IPS DF 4.7 (cell line): ENCODE measurements around the gene CLDND2.

Source experiments
- DNase-seq: peaks from one replicate; pipeline ENCODE4 v3.0.0-alpha.2; 2013; ENCODE audit warnings: low spot score; ENCODE audit errors: extremely low read depth

CLDND2 gene

DNA sequence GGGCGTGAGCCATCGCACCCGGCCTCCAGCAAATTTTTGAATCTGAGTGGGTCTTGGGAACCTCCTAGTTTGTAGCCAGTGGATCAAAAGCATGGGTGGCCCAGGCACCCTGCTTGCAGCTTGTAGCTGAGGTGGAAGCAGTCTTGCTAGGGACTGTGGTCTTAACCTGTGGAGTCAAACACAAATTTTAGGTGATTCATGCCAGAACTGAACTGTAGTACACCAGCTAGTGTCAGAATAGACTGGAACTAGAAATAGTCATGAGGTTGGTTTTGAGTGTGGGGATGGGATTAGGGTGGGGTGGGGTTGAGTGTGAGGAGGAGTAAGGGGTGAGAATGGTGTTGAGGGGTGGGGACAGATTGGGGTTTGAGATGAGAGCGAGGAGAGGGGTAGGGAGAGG, 13.2 kb upstream of the CLDND2 start:
- DNase-seq = no peak

DNA sequence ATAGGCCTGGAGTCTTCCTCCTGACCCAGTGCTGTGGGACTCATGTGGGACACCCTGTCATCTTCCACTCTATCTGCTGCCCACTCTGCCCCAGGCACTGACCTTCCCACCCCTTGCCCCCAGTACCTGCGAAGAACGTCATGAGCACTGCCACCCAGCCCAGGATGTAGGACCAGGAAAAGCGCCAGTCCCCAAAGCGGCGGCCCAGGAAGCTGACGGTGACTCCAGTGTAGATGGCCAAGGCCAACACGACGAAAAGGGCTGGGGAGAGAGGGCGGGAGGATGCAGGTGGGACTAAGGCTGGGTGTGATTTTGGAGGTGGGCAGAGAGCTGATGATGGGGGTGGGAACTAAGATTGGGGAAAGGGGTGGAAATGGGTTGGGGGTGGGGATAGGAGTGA, 11.6 kb upstream of the CLDND2 start:
- DNase-seq = no peak

DNA sequence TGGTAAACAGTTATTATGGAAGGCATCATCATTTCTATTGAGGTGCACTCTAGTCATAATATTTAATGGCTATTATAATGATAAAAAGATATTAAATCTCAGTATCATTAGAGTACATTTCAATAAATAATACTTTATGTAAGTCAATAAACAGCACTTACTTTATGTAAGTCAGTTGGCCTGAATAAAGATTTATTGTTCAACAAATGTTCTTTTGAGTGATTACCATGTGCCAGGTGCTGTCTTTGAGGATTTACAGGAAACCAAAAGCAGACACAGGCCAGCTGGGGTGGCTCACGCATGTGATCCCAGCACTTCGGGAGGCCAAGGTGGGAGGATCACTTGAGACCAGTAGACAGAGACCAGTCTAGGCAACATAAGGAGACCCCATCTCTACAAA, 8.6 kb upstream of the CLDND2 start:
- no peak for DNase-seq

DNA sequence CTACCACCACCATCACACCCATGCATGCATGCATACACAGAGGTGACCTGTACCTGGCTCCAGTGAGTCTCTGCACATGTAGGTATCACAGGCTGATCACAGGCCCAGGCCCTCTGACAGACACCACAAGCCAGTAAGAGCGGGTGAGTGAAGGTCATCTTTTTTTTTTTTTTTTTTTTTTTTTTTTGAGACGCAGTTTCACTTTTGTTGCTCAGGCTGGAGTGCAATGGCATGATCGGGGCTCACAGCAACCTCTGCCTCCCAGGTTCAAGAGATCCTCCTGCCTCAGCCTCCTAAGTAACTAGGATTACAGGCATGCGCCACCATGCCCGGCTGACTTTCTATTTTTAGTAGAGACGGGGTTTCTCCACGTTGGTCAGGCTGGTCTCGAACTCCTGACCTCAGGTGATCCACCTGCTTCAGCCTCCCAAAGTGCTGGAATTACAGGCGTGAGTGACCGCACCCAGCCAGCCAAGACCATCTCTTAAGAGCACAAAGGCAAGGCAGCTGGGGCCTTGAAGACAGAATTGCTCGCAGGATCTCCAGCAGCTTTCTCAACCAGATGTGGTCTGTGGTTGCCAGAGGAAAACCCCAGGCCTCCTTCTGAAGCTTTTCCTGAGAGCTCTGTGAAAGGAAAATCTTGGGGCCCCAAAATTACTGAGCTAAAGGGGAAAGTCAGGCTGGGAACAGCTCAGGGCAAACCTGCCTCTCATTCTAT, 6.9 kb upstream of the CLDND2 start:
- no peak for DNase-seq

DNA sequence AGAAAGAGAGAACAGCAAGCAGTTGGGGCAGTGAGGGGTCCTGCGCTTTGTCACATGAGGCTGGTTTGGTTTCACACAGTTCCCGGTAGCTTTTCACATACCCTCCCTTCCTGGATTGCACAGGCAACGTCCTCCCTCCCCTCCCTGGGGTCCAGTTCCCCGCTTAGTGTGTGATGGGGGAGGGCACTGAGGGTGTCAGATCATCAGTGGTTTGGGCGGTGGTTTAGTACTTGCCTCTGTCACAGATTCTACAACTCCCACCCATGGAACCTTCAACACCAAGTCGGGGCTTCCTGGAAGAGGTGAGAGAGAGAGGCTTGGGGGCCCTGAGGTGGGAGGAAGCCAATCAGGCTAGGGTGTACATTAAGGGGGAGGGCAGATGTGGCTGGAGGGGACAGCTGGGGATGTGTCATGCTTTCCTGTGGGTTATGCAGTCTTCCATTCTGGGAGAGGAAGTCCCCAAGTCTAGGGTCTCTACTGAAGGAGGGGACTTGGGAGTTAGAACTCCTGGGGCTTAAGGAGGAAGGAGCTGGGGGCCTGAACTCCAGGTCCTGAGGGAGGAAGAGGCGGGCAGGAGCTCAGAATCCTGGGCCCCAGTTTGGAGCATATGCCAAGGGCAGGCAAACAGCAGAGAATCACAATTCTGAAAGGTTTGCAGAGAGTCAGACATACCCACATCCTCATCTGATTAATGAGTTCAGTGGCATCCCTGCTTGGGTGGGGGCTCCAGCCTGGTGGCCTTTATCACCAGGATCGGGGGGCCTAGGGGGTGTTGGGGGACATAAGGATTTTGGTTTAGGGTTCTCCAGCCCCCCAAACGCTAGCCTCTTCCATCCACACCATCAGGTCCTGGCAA, 4.1 kb upstream of the CLDND2 start, which contains the start of gene NKG7:
Gene NKG7 (minus strand): TSS at position 6 of the 856 bp plus-strand sequence. CDS start 119 bp downstream, outside the sequence.
- DNase-seq = no peak

- DNase-seq = no peak
Observed at GRCh38 chr19:51372021-51372648, 3.3 kb upstream of the CLDND2 start.

- no peak for DNase-seq
Observed at GRCh38 chr19:51371186-51371690, 2.4 kb upstream of the CLDND2 start.

DNA sequence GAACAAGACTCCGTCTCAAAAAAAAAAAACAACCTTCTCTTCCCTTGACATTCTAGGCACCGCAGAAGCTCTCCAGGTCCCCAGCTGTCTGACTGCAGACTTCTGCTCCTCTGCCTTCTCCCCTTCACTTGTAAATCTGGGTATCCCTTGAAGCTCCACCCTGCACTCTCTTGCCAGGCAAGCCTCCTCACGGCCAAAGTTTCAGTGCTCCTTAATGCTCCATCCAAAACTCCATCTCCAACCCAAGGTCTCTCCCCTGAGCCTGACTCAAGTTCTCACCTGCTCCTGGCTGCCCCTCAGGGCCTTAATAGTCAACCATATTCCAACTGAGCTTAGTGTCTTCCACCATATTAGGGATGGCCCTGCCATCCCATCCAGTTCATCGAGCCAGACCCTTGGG, 1.4 kb upstream of the CLDND2 start:
- DNase-seq = no peak

DNA sequence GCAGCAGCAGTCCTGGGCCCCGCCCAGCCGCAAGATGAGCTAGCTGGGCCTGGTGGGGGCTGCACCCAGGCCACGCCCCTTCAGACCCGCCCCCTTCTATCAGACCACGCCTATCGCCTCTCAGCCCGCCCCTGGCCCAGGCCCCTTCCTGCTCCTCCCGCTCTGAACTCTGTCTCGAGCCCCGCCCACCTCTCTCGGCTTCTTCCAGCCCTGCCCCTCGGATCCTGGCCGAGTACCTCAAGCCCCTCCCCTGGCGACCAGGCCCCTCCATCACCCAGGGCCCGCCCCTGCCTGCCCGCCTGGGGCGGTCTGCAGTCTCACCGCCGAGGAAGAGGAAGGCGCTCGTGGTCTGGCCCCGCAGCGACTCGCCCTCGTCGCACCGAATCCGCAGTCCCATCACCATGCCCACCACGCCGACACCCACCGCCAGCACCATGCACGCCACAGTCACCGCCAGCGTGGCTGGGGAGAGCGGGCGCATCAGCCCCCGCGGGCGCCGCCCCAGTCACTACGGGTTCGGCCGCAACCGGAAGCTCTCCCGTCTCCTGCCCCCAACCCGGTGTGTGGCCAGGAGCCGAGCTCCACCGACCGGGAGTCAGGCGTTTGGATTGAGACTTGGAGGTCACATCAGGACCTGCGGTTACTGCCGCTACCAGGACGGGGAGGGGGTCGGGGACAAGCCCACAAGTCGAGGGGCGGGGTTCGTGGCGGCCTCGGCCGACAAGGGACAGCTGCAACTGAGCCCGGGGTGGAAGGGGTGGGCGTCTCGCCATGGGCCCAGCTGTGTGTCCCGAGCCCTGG, 1.0 kb downstream of the CLDND2 start:
- DNase-seq = no peak

DNA sequence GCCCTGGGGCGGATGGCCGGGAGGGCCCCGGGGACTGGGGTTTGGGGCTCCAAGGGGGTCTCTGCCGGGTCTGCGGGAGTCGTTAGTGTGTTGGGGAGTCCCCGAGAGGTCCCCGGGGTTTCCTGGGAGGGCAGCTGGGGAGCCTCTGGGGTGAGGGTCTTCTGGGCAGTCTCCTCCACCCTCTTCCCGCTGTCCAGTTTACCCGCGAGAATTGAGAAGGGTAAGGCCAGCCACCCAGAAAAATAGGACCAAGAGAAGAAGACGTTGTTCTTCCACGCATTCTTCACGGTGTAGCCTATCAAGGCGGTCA, 1.6 kb downstream of the CLDND2 start:
- no peak for DNase-seq

- DNase-seq = no peak
Observed at GRCh38 chr19:51366389-51367254, 2.2 kb downstream of the CLDND2 start.

- no peak for DNase-seq
Observed at GRCh38 chr19:51365965-51366388, 2.8 kb downstream of the CLDND2 start, which contains the start of gene ETFB. ETFB (minus strand) TSS chr19:51366388; CDS start chr19:51366326, 62 bp downstream.

DNA sequence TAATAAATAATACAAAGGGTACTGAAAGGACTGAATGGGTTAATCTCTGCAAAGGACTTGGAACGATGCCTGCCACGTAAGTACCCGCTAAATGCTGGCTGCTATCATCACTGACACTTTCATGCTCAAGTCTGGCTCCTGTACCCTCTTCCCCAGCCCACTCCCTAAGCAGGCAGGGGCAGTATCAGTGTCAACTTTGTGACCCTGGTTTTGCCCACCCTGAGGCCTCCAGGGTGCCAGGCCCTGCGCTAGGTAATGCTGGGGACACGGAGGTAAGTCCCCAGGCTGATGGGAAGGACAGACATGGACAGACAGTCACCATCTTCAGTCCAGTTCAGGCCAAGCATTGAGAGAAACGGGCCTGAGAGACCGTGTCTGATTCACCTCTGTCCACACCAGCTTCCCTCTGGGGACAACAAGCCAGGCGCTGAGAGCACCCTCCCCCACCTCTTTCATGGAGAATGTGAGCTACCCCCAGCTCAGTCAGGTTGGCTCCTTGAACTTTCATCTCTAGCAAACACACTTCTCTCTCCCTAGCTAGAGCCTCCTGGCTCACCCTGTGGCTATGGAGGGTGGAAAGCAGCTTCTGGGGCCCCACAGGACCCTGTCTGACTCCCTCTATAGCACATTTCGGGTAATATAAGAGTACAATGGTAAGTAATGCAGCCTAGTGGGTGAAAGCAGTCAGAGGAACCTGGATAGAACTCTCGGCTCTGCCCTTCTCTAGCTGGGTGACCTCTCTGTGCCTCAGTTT, 3.4 kb downstream of the CLDND2 start:
- no peak for DNase-seq

DNA sequence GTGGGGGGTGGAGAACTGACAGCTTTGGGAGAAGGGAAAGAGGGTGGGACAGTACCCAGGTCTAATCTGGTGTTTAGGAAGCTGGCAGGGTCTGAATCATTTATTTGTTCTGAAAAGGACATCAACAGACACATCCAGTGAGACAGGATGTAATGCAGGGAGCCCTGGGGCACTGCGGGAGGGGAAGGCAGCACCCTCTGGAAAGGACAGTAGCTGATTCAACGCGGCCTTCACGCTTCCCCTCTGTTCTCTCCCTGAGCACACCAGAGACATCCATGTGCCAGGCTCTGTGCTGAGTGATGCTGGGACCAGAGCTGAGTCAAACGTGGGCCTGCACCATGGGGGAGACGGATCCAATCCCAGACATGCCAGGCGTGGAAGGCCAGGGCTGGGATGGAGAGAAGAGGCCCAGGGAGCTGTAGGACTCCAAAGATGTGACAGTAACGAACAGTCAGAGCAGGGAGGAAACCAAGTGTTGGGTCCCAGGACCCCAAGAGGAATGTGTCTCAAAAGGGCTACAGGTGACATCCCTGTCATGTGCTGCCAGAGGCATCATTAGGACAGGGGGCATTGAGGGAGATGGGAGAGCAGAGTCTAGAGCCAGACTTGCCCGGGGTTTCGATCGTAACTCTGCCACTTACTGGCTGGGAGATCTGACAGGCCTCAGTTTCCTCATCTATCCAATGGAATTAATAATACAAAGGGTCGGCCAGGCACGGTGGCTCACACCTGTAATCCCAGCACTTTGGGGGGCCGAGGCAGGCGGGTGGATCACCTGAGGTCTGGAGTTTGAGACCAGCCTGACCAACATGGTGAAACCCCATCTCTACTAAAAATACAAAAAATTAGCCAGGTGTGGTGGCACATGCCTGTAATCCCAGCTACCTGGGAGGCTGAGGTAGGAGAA, 4.3 kb downstream of the CLDND2 start:
- DNase-seq = no peak

- no peak for DNase-seq
Observed at GRCh38 chr19:51361239-51361638, 7.6 kb downstream of the CLDND2 start.

DNA sequence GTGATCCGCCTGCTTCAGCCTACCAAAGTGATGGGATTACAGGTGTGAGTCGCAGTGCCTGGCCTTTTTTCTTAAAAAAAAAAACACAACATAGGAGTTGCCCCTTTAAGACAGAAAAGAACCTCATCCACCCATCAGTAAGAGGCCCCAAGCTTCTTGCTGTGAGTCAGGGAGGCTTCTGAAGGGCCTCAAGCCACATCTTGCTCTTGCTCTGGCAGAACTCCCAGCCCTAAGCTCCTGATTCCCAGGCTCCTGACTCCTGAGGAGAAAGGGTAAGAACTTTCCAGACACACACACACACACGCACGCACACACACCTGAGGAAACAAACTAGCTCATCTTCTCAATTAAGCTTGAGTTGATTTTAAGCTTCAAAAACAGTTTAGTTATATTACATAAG, 9.5 kb downstream of the CLDND2 start:
- DNase-seq = no peak

- DNase-seq = no peak
Observed at GRCh38 chr19:51357952-51358351, 10.9 kb downstream of the CLDND2 start.

DNA sequence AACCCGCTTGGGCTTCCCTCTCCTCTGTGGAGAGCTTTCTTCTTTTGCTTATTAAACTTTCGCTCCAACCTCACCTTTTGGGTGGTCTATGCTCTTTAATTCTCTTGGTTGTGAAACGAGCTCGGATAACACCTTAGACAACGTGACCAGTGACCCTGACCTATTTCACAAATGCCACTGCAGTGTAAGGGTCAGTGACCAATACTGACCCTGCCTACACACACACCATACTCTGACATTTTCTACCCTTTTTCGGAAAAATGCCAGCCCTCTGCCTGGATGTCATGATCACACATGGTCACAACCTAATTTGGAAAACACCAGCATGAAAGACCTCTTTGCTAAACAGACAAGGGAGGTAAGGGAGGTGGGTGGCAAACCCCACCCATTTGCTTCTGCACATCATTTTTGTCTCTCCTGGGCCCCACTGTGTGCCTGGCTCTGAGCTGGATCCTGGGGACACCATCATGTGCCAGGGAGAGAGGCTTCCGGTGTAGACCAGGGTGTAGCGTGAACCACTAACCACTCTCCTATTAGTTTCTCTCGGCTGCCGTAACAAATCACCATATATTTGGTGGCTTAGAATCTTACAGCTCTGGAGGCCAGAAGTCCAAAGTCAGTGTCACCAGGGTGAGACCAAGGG, 12.5 kb downstream of the CLDND2 start:
- no peak for DNase-seq
